GM12875 (cell line): ENCODE data around the gene ABHD1.

ENCODE experiments used
- H3K4me3 ChIP-seq: one replicate; pipeline ENCODE4 v1.5.1; 2011; ENCODE audit warnings: low read depth, low read length, control low read depth
- CTCF ChIP-seq: IDR thresholded peaks from 2 replicates; pipeline ENCODE4 v1.5.1; 2011; ENCODE audit warnings: low read depth, mild to moderate bottlenecking, control low read depth, inconsistent platforms, low read length, moderate library complexity, borderline replicate concordance; ENCODE audit not compliant: insufficient read depth

Gene ABHD1

GRCh38 chr2:27145682-27146081, 22.1 kb downstream of the ABHD1 start:
- H3K4me3 ChIP-seq: no peak overlapping the region
- TF ChIP-seq CTCF: no peak

GRCh38 chr2:27147935-27148334, 24.3 kb downstream of the ABHD1 start:
- H3K4me3 ChIP-seq: no peak overlapping the region
- TF ChIP-seq CTCF: no peak

- no peak for TF ChIP-seq CTCF
- no peak within 1 kb of the TSS for H3K4me3 ChIP-seq
Measured at GRCh38 chr2:27148801-27149439, 25.3 kb downstream of the ABHD1 start, which contains the start of gene TCF23. Gene TCF23, plus strand, starts transcription at chr2:27149004. Its CDS starts 130 bp downstream, at chr2:27149134.

GRCh38 chr2:27149570-27150405, 26.2 kb downstream of the ABHD1 start:
- no peak for TF ChIP-seq CTCF
- no peak overlapping the region for H3K4me3 ChIP-seq

GRCh38 chr2:27150639-27151230, 27.1 kb downstream of the ABHD1 start:
- TF ChIP-seq CTCF: no peak
- no peak overlapping the region for H3K4me3 ChIP-seq

GRCh38 chr2:27152102-27152795, 28.6 kb downstream of the ABHD1 start:
- H3K4me3 ChIP-seq: no peak overlapping the region
- TF ChIP-seq CTCF: no peak
